HG03354 (cell line): Measurements from ENCODE around the gene CCDC90B.

Source experiments
- ATAC-seq: cut with Tn5 transposase; IDR thresholded peaks from one replicate; pipeline ENCODE4 v1.9.1; 2021; ENCODE audit warnings: mild to moderate bottlenecking; ENCODE audit not compliant: unreplicated experiment, poor library complexity, severe bottlenecking

The CCDC90B gene

DNA sequence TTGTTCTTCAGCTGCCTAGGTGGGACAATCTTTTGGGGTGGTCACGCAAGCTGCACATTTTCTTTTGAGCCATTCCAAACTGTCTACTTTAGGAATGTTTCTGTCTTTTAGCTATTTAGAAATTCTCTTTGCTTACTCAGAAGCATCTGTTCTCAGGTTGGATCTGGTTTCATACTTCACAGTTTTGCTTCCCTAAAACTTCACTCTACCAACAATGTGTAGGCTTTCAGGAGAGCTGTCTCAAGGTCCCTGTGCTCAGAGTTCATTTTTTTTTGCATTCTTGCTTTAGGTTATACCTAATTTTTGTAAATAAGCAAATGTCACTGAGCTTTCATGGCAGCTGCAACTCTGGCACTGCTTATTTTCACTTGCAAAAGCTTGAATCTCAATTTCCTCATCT lies 36.7 kb downstream of the CCDC90B start:
- no peak for ATAC-seq

GRCh38 chr11:83241291-83241946 lies 44.7 kb downstream of the CCDC90B start:
- ATAC-seq = peak; percentile 85

DNA sequence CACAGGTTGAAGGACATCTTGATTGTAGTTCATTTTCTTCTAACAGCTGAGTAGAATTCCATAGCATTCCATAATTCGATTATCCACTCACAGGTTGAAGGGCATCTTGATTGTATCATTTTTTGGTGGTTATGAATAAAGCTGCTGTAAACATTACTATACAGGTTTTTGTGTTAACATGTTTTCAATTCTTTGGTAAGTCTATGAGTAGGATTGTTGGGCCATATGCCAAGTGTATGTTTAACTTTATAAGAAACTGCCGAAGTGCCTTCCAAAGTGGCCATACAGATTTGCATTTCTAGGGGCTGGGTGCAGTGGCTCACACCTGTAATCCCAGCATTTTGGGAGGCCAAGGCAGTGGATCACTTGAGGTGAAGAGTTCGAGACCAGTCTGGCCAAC lies 48.1 kb downstream of the CCDC90B start:
- ATAC-seq = no peak

DNA sequence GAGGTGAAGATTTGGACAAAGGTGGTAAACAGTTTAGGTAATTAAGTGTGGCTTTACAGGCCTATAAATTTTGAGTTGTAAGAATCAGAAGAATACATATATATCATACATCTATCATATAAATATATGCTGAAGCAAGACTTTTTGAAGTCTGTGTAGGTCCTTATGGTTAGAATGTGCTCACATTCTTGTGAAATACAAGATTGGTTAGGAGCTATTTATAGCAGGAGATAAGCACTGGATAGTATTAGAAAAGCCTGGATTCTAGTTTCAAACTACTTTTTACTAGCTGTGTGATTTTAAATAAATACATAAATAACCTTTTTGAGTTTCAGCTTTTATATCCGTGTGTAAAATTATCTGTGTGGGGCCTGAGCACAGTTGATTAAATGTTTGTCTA lies 50.3 kb downstream of the CCDC90B start:
- ATAC-seq = no peak

GRCh38 chr11:83223457-83223856 lies 62.7 kb downstream of the CCDC90B start:
- ATAC-seq = no peak

DNA sequence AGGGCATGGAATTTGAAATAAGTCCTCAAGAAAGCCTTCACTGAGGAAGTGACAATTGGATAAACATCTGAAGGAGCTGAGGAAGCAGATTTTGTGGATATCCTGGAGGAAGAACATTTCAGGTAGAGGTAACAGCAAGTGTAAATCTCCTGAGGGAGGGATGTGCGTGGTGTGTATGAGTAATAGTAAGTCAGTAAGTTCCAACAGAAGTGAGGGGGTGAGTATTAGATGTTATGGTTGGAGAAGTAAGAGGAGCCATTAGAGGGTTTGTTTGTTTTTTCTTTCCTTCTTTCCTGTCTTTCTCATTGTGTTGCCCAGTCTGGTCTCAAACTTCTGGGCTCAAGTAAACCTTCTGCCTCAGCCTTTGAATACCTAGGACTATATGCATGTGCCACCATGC lies 63.7 kb downstream of the CCDC90B start:
- no peak for ATAC-seq

GRCh38 chr11:83221694-83222093 lies 64.5 kb downstream of the CCDC90B start:
- no peak for ATAC-seq

- ATAC-seq = no peak
Measured at GRCh38 chr11:83220260-83220659, 65.9 kb downstream of the CCDC90B start.

- ATAC-seq = no peak
Measured at GRCh38 chr11:83219095-83219494, 67.1 kb downstream of the CCDC90B start.
